HG03159 (cell line): ENCODE results near the gene MXRA7.
"Not testable (repeated sequence)": the region's sequence is repeated elsewhere in the genome, so short reads cannot be mapped to it uniquely, and the experiment has no call there.

Experiments
- ATAC-seq: cut with Tn5 transposase; IDR thresholded peaks from one replicate; pipeline ENCODE4 v1.9.1; 2021; ENCODE audit warnings: mild to moderate bottlenecking, moderate library complexity; ENCODE audit not compliant: unreplicated experiment

MXRA7 gene

DNA sequence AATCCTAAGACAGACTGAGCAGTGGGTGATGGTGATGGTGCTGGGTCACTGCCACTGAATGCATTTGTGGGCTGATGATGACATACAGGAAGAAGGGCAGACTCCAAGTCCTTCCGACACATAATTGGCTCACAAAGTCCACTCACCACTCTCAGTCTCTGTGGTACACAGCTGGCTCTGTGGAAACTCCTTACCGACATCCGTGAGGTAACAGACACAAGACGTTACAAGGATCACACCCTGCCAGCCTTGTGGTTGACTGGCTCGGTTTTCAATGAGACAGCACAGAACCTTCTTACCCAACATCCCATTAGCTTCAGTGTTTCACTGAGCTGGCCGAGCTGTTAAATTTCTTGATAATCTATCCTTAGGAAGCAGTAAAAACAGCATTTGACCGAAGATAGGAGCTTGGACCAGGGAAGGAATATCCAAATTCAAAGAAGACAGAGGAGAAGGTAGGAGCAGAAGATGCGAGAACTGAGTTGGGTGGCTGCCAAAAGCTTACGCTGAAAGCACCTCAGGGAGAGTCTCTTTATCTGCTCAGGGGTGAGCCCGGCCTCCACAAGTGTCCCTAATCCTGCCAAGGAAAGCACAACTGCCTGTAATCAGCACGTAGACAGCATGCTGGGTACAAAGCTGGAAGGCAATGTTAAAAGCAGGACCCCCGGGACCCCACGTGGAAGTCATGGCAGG is 5.5 kb upstream of the MXRA7 start:
- no peak for ATAC-seq

DNA sequence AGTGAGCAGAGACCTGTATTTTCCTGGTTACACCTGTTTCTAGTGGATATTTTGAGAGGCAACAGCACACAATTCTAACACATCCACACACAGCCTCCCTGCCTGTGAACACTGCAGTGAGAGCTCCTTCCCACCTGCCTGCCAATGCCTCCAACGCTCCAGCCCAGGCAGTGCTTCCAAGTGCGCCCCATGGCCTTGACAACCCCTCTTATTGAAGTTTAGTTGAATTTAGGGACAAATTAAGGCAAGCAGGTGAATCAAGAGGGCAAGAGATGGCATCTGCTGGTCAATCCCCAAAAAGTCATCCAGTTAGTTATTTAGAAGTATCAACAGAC is 4.7 kb upstream of the MXRA7 start:
- ATAC-seq, result no peak

DNA sequence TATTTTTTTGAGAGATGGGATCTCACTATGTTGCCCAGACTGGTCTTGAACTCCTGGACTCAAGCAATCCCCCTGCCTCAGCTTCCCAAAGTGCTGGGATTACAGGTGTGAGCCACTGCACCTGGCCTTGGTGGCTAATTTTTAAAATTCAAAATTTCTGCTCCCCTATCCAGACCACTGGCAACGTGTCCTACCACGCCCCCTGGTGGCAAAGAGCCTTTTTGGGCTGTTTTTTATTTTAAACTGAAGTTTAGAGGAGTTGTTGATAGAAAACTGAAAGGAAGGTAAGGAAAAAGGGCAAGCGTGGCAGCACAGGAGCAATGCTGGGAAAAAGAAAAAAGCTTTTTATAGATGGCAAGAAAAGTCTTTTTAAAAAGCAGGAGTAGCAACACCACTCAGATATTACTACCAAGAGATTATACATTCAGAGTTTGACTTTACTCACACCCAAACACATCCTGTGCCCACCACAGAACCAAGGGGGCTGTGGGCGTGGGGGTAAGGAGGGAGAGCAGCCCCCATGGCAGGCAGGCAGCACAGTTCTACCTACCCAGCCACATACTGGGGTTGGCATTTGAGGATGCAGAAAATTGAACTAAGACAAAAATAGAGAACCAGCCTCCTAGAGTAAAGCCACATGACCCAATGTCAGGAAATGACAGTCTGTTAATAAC is 4.2 kb upstream of the MXRA7 start:
- no peak for ATAC-seq

GRCh38 chr17:76714336-76714735 is 3.6 kb upstream of the MXRA7 start:
- ATAC-seq, result no peak

GRCh38 chr17:76713765-76714164 is 3.0 kb upstream of the MXRA7 start:
- no peak for ATAC-seq

DNA sequence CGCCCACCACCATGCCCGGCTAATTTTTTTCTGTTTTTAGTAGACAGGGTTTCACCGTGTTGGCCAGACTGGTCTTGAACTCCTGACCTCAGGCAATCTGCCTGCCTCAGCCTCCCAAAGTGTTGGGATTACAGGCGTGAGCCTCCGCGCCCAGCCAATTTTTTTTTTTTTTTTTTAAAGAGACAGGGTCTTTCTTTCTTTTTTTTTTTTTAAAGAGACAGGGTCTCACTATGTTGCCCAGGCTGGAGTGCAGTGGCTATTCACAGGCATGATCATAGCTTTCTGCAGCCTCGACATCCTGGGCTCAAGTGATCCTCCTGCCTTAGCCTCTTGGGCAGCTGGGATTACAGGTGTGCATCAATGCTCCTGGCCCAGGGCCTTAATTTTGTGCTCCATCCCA is 1.6 kb upstream of the MXRA7 start:
- ATAC-seq, result not testable (repeated sequence)

DNA sequence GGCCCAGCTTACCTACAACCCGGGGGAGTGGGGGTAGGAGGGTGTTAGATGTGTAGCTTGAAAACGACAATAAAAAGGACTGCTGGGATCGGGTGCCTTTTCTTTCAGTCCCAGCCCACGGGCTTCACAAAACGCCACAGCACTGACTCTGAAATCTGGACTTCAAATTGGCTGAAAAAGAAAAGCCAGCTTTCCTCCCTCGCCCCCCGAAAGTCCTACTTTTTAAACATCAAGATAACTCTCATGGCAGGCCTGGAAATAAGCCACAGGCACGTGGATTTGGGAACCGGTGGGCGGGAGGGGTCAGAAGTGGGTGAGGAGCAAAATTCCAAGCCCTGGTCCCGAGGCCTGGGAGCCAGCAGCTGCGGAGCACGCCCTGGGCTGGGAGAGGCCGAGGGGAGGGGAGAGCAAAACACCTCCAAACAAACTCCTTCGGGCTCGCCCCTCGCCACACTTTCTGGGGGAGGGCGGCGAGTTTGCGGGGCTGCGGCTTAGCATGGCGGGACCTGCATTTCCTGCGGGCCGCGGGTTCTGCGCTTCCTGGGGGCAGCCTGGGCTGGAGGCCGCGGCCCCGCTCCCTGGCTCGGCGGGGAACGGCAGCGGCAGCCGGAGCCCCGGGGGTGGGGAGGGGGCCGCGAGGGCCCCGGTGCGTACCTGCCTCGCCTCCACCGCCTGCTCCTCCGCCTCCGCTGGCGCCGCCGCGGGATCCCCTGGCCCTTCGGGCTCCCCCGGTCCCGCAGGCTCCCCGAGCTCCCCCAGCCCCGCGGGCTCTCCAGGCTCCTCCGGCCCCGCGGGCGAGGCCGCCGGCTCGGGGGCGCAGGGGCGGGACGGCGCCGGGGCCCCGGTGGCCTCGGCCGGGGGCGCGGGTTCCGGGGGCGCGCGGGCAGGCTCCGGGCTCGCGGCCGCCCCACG is 558 bp downstream of the MXRA7 start:
- ATAC-seq, result peak; percentile 29

DNA sequence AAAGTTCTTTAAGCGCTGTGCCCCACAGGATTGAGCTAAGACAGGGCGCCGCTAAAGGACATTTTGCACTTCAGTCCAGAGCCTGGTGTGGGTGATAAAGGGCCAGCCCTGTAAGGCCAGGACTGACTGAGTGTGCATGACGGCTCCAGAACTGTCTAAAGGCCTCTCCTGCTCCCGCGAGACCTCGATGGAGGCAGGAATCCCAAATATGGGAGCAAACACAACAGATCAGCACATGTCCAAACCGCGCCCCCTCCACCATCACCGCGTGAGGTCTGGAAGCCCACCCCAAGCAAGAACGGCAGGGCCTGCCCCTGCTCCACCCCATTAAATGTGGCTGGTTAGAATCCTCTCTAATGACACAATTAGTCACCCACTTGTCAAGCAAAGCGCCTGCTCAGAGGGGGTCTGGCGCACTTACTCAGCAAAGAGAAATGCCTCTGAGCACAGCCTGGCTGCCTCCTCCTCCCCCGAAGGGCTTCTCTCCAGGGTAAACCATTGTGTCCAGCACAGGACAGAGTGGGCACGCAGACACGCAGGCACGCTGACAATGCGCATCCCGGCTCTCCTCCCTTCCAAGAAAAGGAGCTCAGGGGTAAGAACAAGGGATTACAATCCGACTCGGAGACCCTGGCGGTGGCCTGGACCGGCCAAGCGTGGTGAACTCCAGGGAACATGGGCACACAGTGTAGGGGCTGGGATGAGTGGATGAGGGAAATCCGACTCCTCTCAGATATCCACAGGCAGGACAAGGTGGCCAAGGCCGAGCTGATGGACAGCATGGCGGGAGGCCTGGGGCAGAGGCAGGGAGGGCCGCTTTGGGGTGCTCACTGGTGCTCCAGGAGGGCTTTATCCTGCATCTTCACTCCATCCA is 1.5 kb downstream of the MXRA7 start:
- ATAC-seq, result no peak

GRCh38 chr17:76707985-76708807 is 2.6 kb downstream of the MXRA7 start:
- no peak for ATAC-seq

DNA sequence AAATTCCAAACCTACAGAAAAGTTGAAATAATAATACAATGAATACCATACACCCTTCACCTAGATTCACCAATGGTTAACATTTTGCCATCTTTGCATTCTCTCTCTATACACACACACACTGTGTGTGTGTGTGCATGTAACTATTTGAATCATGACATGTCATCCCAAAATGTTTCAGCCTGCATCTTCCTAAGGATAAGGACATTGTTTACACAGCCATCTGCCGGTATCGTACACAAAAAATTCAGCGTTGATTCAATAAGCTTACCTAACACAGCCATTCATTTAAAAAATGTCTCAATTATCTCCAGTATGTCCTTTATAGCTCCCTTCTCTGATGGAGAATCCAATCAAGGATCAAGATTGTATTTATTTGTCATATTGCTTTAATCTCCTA is 3.9 kb downstream of the MXRA7 start:
- ATAC-seq, result no peak

DNA sequence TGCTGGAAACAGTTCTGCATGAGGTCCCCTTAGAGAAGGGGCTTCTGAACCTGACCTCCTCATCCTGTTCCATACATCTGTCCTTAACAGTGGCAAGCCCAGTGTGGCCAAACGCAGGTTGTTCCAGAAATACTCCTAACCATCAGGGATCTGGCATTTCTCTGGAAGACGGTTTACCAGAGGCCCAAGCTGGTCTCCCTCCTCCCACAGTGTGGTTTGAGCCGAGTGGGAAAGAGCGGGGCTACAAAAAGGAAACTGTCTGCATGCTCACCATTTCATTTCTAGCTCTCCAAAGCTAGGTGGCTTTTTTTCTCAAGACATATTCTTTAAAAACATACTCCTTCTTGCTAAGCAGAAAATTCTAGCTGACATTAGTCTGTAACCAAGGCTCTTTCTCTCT is 6.0 kb downstream of the MXRA7 start:
- ATAC-seq, result no peak

GRCh38 chr17:76702941-76703637 is 7.7 kb downstream of the MXRA7 start:
- no peak for ATAC-seq

DNA sequence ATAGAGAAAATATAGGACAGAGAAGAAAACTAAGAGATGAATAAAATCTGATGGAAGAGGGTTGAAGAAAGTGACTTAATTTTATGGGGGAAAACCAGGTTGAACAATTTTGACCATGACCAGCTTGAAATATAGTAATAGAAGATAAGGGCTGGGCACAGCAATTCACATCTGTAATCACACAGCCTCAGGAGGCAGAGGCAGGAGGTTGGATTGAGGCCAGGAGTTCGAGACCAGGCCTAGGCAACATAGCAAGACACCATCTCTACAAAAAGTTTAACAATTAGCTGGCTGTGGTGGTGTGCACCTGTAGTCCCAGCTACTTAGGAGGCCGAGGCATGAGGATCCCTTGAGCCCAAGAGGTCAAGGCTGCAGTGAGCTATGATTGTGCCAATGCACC is 8.7 kb downstream of the MXRA7 start:
- no peak for ATAC-seq

DNA sequence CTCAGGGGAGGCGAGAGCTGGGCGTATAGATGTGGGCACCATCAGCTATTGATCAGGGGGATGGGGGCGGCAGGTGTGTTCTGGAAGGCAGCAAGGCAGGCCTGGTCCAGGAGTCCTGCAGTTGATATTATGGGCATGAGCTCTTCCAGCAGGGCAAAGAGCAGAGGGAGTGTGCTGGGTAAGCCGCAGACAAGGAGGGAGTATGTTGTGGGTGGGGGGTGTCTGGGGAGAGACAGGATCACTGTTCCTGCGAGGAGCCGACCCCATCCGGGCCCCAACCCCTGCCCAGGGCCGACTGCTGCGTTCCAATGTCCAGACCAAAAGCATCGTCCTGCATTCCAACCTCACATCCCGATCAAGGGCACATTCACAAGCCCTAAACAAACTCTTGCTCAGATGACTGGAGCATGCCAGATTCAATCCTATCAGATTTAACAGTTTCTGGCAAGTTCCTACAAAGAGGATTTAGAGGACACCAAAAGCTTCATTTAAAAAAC is 9.2 kb downstream of the MXRA7 start:
- no peak for ATAC-seq

DNA sequence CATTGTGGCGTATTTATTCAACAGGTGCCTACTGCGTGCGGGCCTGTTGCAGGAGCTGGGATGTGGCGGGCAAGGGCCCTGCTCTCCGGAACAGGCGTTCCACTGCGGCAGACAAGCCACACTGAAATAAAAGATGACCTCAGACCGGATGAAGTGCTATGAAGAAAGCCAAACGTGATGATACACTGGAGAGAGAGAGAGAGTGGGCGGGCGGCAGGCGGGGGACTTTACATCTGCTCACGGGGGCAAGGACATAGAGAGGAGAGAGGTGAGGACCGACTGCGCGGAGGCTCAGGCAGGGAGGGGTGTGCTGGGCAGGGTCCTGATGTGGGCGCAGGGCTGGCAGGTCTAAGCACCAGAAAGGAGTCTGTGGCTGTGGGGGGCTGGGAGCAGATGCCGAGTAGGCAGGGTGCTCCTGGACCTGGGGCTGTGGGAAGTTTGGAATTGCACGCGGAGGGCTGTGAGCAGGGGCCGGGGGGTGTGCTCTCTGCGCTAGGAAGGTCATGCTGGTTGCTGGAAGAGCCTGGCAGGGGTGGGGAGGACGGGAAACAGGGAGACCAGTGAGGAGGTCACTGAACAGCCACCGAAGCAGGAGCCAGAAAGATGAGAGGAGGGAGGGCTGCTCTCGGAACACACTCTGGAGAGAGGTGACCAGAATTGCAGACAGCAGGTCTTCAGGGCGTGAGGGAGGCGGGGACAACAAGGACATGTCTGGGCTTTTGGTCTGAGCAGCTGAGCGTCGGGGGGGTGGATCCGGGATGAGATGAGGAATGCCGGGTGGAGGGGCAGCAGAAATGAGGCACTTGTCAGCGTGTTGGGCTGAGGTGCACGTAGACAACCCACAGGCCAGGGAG is 9.9 kb downstream of the MXRA7 start:
- no peak for ATAC-seq

- no peak for ATAC-seq
These were observed 10.5 kb downstream of the MXRA7 start for GRCh38 chr17:76700270-76700616.

- not testable (repeated sequence) for ATAC-seq
These were observed 12.2 kb downstream of the MXRA7 start for GRCh38 chr17:76698466-76698977.
